NCI-H2029 (cell line): ENCODE measurements around the gene PAK1.
A peak's percentile ranks its signal among the peaks of the same experiment; 100 is the strongest.

Experiments used
- DNase-seq: peaks from one replicate; lab custom pipeline; 2025; lab: John Stamatoyannopoulos, UW

The PAK1 gene

DNA sequence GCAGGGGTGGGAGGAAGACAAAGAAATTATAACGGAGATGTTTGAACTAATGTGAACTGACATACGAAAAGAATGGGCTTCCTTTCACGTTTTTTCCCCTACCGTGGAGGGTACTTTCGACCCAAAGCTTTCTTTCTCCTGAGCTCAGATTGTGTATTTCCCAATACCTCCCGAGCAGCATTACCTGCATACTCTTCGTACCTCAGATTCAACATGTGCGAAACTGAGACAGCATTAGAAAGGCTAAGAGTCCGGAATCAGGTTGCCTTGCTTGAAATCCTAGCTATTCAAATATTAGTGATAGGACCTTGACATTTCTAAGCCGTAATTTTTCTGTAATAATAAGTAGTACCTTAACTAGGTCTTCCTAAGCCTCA is 778 bp upstream of the PAK1 start:
- no peak for DNase-seq

DNA sequence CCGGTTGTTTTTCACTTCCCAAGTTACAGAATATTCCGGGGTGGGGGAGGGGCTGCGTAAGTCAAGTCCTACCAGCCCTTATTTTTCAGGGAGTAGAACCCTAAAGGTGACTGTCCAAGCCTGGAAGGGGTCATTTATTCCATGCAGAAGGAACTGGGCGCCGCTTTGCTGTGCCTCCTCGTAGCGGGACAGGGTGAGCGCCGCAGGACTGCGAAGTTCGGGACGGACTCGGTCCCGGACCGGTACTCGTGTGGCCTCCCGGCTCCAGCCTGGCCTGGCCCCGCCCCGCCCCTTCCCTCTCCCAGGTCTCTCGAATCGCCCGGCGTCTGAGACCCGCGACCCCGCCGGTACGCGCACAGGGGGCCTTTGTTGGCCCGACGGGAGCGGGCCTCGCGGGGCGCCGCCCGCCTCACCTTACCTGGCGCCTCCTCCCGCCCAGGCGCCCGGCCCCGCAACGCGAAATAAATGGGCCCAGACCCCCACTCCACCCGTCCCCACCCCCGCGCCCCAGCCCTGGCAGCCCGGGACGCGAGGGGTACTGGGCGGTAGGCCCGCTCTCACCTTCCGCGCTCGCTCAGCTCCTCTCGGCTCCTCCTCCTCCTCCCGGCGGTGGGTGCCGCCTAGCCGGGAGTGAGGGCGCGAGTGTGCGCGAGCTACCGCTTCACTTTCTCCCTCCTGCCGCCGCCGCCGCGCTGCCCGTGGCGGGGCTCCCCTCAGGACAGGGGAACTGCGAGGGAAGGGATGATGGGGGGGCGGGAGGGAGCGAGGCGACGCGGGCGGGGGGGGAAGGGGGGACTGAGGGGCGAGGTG is 698 bp downstream of the PAK1 start:
- DNase-seq = no peak

DNA sequence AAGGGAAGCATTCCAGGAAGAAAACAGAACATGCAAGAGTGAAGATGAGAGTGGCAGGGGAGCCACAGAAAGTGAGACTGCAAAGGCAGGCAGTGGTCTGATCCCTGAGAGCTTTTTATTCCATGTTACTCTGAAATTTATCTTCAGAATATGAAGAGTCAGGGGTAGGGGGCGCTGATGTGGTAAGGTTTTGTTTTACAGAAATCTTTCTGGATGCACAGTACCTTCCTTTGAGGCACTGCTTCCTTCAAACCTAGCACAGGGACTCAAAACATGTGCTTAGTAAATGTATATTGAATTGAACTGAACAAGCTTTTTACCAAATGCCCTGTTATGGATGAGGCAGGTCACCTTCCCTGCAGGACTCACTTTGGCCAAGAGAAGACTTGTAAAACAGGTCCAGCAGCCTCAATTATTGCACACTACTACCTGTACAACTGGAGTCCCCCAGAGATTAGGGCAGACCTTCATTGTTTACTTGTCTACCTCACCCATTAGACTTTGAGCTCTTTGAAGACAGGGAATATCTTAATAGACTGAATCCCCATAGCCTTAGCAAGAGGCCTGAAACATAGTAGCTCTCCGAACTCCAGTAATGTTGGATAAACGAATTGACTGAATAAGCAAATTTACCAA is 2.2 kb downstream of the PAK1 start:
- peak; percentile 23 for DNase-seq

DNA sequence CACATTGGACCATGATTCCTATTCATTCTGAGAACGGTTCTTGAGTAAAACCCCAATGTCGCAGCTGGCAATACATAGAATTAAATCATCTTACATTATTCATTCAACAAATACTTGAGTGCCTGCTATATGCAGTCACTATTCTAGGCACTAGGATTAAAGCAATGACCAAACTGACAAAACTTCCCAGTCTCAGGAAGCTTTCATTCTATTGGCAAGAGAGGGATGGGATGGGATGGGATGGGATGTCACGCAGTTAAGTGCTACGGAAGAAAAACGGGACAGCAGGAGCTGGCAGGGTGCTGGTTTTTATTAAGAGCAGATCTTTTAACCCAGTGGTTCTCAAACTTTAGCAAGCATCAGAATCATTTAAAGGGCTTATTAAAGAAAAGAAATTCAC is 2.9 kb downstream of the PAK1 start:
- DNase-seq = no peak

DNA sequence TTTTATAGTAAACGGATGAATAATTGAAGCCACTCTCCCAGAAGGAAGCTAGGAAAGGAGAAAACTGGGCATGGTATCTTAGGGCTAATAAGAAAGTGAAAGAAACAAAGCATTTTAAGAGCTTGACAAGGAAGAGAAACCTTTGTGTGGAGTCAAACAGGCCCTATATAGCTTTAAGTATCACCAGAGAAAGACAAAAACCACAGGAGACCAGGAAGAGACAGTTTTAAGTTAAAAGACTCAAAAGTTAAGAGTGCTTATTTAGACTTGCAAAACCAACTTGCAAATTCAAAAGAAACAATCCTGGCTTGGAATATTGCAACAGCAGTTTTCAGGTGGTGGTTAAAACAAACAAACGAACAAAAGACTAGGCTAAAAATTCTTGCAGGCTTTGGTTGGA is 3.4 kb downstream of the PAK1 start:
- DNase-seq = no peak

DNA sequence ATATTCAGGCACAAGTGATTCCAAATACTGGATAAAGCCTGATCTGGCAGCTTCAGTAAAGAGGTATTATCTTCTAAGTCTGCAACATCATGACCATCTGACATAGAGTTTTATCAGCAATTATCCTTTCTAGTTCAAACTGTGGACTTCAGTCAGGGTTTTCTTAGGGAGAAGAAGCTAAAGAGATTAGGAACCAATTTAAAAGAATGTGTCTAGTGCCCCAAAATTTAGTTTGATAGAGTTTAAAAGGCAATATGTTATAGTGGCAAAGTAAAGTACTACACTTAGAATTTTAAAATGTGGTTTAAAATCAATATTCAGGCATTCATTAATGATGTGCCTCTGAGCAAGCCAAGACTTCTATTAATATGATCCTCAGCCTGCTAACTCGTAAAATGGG is 5.4 kb downstream of the PAK1 start:
- no peak for DNase-seq

DNA sequence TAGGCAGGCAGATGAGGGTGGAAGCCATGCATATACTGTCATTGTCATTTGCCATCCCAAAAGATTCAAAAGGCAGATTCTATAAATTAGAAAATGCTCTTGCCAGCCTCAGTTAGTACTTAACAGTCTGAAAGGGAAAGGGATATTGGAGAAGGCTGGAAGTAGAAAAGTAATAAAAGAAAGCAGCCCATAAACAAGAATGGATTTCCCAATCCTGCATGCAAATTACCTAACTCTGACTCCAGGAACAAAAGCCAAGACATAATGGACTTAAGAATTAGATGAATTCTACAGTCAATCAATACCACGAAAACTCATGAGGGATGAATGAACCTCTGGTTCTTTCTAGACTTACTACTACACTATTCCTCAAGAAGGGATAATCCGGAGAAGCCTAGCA is 5.9 kb downstream of the PAK1 start:
- no peak for DNase-seq

DNA sequence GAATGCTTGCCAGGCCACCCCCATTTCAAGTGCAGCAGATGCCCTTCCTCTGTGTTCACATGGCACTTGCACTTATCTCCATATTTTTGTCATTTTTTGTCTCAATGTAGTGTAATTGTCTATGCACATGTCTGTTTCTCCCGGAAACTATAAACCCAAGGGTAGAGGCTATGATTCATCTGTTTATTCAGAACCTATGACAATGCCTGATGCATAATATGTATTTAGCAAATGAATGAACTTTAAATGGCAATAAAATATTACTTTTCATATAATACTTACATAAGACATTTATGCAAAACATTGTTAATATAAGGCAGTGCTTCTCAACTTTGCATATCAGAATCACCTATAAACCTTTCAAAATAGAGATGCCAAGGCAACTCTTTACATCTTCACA is 6.7 kb downstream of the PAK1 start:
- DNase-seq = no peak

DNA sequence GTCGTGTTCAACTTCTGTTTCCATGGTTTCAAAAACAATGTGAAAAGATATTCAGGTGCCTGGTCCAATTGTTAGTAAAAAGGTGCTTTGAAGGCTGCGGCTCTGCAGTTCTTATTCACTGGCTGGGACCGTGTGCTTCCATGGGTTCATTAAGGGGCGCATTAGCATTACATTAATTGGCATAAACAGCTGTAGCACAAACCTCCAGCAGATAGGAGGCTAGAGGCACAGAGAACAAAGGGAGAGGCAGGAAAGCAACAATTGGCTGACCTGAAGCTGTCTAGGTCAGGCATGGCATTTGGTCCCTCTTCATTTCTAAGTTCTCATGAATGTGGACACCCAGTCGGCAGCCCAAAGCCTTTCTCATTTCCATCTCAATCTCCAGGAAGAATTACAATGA is 16.6 kb downstream of the PAK1 start:
- no peak for DNase-seq

DNA sequence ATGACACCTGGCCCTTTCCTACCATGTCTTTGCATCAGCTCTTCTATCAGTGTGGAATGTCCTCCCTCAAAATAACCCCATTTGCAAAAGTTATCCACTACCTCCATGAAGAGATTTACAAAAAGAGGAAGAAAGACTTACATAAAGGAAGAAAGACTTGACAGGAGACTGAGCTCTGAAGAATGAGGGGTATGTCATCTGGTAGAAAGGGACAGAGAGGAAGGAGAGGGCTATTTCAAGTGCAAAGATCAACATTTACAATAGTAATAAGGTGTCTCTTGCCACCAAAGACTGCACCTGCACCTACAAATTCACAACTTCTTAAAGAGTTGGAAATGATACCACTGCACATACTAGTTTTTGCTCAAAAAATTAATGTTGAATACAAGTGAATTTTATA is 18.2 kb downstream of the PAK1 start:
- no peak for DNase-seq

DNA sequence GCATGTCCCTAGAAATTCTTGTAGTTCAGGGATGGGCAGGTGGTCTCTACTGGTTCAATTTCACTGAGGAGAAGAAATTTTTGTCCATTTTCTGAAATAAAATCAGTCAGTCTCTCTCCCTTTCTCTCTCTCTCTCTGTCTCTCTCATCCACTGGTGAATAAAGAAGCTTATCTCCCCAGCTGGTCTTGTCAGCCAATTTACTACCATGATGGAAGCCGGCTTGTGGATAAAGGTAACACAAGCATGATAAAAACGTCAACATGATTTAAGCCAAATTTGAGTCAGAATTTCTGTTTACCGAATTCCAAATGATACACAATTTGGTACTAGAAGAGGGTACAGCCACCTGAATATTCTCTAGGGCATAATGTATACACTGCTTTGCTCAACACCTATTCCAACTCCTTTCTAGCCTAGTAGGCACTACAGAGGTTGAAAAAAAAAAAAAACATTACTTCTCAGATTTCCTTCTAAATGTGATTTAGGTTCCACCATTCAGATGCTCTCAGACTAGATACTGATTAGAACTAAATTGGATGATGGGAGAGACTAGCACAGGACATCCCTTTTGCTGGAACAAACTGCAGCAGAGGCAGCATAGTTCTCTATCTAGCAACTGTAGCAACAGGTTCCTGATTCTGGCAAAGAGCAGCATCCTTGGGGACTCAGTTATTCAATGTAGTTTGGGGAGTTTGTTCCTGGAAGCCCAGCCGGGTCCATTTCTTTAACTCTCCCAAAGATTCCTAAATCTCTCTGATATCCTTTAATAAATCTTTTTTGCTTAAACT is 18.8 kb downstream of the PAK1 start:
- DNase-seq = no peak

DNA sequence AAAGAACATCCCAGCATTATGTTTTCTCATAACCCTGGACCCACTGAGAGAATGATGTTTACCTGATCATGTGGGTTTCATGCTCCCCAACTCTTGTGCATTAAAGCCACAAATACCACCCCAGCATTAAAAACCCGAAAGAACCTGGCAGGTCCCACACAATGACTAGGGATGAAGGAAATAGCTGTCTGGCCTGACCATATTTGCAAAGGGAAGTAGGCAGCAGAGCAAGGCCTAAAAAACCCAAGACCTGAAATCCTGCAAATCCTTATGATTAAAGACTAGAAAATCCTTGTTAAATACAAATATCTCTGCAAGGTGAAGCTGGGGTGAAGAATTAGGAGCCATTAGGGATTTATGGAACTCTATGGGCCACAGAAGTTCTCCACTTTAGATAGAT is 23.7 kb downstream of the PAK1 start:
- DNase-seq = no peak

DNA sequence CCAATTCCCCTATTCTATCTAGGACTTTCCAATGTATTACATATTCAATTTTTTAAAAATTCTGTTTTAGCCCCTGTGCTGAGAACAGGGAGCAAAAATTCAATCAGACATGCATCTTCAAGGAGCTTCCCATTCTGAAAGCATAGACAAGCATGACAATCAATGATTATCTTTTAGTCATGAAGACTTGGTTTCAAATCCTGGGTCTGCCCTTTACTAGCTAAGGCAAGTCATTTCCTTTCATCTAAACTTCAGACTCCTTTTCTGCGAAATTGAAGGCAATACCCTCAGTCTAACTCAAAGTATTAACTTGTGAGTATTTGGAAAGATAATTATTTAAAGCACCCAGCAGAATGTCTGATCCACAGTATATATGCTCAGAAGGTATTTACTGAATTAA is 24.1 kb downstream of the PAK1 start:
- no peak for DNase-seq

DNA sequence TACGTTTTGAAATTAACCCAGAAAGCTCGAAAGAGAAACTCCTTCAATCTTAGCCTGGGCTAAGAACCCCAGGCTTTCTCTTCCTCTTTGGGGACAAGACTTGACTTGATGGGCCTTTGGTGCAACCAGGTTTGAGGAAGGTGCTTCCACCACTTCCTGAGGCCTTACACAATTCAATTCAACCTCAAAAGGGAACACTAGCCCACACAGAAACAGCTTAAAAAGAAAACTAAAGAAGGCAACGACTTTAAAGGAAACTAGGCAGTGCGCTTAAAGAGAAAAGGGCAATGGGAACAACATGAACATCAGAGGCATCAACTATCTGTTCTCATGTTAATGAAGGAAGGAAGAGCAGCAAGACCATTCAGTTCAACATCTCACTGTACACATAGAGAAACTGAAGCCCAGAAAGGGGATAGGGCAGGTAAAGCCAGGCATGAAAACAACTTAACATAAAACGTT is 24.8 kb downstream of the PAK1 start:
- DNase-seq = no peak

DNA sequence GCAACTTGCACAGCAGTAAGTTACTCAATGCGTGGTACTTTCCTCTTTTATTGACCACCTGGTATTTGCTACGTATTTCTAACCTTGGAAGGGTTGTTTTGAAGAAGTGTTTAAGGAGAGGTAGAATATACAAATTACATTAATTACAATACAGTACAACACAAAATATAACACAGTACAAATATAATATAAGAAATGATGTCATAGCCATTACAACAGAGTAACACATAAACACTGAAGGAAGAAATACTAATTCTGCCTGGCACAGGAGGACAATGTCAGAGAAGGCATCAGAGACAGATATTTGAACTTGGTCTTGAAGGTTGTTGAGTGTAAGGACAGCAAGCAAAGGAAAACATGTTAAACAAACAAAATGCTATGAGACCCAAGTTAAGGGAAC is 25.6 kb downstream of the PAK1 start:
- no peak for DNase-seq

DNA sequence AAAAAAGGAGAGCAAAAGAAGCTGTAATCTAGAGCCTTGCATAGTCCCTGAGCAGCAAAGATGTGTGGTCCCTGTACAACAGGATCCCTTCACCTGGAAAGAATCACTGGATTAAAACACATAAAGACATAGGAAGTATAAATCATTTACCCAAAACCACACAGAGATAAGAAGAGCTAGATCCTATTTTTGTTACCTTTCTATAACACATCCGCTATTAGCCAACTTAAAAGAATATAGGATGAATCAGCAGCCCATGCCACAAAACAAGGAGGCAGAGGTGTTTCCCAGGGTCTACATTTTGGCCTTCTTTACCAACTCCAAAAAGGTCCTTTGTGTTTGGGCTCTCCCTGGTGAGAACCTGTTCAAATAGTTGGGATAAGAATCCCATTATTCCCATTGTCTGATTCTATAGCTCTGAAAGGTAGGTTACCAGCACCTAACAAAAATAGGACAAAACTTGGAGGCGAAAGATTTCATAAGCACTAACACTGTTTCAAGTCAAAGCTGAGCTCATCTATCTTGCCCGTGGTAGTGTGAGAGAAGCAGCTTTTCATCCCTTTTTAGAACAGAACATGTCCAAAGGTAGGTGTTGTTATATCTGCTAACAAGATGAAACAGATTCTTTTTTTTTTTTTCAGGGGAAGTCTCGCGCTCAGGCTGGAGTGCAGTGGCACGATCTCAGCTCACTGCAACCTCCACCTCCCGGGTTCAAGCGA is 26.8 kb downstream of the PAK1 start:
- no peak for DNase-seq

DNA sequence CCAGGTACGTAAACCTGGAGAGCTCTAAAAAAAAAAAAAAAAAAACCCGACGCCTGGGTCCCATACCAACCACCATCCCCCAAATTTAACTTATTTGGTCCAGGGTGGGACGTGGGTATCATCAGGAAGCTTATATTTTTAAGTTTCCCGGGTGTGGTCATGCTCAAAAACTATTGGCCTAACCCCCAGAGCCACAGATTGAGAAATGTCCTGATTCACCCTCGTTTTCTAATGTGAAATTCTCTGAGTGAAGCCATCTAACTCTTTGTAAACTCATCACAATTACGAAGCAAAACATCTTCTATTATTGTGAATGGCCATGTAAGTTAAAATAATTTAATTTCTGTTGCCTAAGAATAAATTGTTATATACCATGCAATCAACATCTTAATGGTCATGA is 29.6 kb downstream of the PAK1 start:
- no peak for DNase-seq

DNA sequence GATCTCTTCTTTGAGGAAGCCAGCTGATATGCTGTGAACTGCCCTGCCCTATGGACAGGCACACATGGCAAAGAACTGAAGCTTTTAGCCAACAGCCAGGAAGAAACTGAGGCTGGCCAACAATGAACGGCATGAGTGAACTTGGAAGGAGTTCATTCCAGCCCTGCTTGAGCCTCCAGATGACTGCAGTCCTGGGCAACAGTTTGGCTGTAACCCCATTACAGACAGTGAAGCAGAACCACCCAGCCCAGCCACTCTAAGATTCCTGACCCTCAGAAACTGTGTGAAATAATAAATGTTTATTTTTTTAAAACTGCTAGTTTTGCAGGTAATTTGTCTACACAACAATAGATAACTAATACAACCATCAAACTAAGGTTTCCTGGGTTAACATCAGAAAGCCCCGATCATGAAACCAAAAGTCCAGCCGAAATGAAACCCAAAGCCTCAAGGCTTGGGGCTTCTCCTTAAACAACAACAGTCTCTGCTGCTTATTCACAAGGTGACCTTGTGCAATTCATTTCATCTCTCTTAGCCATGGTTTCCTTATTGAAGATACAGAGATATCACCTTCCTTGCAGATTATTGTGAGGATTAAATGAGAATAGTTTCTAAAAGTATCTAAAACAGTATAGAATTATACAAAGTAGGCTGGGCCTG is 31.4 kb downstream of the PAK1 start:
- no peak for DNase-seq

DNA sequence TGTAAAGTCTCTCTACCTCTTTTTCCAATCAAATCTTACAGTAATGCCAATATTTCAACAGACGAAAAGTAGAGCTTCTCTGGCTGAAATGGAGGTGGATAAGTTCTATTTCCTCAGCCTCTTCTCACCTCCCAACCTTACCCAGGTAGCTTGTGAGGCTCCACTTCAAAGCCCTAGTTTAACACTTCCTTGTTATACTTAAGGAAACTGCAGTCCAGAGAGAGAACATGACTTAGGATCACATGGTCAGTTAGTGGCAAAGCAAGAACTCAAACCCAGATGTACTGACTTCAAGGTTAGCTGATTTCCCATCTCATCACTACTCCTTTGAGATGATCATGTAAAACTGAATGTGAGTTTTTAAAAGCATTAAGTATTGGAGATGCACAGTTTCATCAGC is 32.5 kb downstream of the PAK1 start:
- DNase-seq = no peak

DNA sequence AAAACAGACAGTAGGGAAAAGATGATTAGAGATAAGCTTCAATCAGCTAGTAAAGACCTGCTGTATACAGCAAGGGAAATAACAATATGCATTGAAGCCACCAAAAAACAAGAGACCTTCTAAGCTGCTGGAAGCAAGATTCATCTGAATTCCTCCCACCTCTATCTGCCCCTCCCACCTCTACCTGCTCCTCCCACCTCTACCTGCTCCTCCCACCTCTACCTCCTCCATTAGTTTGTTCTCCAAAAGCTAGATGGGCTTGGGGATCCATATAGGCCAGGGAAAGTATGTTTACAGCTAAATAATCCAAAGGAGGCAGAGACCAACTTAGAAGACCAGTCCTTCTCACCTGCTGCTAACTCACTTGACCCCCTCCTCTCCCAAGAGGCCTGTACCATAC is 33.2 kb downstream of the PAK1 start:
- no peak for DNase-seq

DNA sequence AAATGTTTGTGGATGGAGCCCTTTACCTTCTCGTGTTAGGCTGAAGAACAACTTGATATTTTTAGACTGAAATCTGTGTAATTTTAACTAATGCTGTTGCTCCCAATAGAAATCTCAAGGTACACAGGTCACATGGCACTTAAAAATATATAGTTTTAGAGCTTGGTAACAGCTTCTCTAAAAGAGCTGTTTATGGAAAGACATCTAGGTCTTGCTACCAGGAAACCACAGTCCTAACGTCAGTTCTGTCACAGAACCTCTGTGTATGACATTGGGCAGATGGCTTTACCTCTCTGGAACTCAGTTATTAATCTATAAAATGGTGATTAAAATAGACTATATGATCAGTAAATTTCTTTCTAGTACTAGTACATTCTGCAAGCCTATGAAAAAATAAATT is 35.4 kb downstream of the PAK1 start:
- no peak for DNase-seq

DNA sequence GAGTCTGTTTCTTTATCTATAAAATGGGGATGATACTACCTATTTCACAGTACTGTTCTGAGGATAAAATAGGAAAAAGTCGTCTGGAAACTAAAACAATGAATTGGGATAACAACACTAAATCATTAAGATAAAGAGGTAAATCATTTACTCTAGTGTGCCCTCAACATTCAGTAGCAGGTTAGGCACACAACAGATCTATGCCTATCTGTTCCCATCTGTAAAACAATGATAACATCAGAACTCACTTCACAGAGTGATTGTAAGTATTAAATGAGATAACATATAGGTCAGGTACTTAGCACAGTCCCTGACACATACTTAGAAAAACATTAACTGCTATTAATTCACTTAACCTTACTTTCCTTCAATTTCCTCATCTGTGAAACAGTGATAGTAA is 36.9 kb downstream of the PAK1 start:
- DNase-seq = no peak
